Progenitor cell of endocrine pancreas (in vitro differentiated cells): ENCODE data around the gene ATP2A2. TPM values are rescaled to one million over a fixed set of nuclear protein-coding genes. Genes with fewer than 3 reads are reported as not detected.

Experiments used
- DNase-seq: peaks from one replicate; pipeline ENCODE4 v3.0.0; 2021; ENCODE audit warnings: low spot score; ENCODE audit not compliant: unreplicated experiment
- H3K27ac Mint-ChIP-seq: 2 replicates; pipeline ENCODE4 v1.8.0; 2021; ENCODE audit warnings: mild to moderate bottlenecking, moderate library complexity, mixed read lengths
- H3K27me3 Mint-ChIP-seq: 2 replicates; pipeline ENCODE4 v1.8.0; 2021; ENCODE audit warnings: mixed read lengths
- H3K36me3 Mint-ChIP-seq: 2 replicates; pipeline ENCODE4 v1.8.0; 2022; ENCODE audit warnings: mixed read lengths; ENCODE audit not compliant: insufficient read depth
- H3K4me1 Mint-ChIP-seq: 2 replicates; pipeline ENCODE4 v1.8.0; 2021; ENCODE audit warnings: low read depth, mixed read lengths
- H3K4me3 Mint-ChIP-seq: 2 replicates; pipeline ENCODE4 v1.8.0; 2021; ENCODE audit warnings: low read depth, mild to moderate bottlenecking, moderate library complexity, mixed read lengths
- H3K9me3 Mint-ChIP-seq: 2 replicates; pipeline ENCODE4 v1.8.0; 2021; ENCODE audit warnings: low read depth, mixed read lengths
- CTCF ChIP-seq: fragments of 200-600 bp; sonication (generic); IDR thresholded peaks from one replicate; pipeline ENCODE4 v1.5.0; 2021; ENCODE audit warnings: antibody characterized with exemption, mild to moderate bottlenecking; ENCODE audit not compliant: unreplicated experiment
- total RNA-seq: library from RNA; stranded (reverse); gene quantifications from 2 replicates; pipeline ENCODE4 v1.2.1, GENCODE V29; 2021

Gene ATP2A2
- total RNA-seq, 1 donor from 2014 or later = 167 TPM

- Mint-ChIP-seq H3K36me3 (no peaks in the 10 kb centered on the region), H3K27me3 (no peaks in the 10 kb centered on the region), H3K9me3 (no peaks in the 10 kb centered on the region), H3K4me3 (no peak overlapping the region), H3K4me1 (no peaks in the 10 kb centered on the region), H3K27ac (no peak overlapping the region)
- no peak for DNase-seq
- TF ChIP-seq CTCF = no peak
Observed at GRCh38 chr12:110262442-110263388, 18.3 kb upstream of the ATP2A2 start.

GRCh38 chr12:110266381-110266960 is 14.6 kb upstream of the ATP2A2 start:
- Mint-ChIP-seq H3K4me1 (peaks cover 14% of the 10 kb centered on the region), H3K36me3 (peaks cover 2% of the 10 kb centered on the region), H3K27me3 (no peaks in the 10 kb centered on the region), H3K27ac (no peak overlapping the region), H3K4me3 (no peak overlapping the region), H3K9me3 (no peaks in the 10 kb centered on the region)
- TF ChIP-seq CTCF = no peak
- DNase-seq = no peak

- Mint-ChIP-seq H3K4me1 (peaks cover 14% of the 10 kb centered on the region), H3K4me3 (no peak overlapping the region), H3K9me3 (no peaks in the 10 kb centered on the region), H3K27ac (no peak overlapping the region), H3K36me3 (peaks cover 2% of the 10 kb centered on the region), H3K27me3 (no peaks in the 10 kb centered on the region)
- no peak for TF ChIP-seq CTCF
- DNase-seq = no peak
Observed at GRCh38 chr12:110266980-110267620, 13.9 kb upstream of the ATP2A2 start.

GRCh38 chr12:110269622-110270124 is 11.4 kb upstream of the ATP2A2 start:
- no peak for TF ChIP-seq CTCF
- H3K27me3 Mint-ChIP-seq = no peaks in the 10 kb centered on the region
- H3K9me3 Mint-ChIP-seq = no peaks in the 10 kb centered on the region
- peaks cover 2% of the 10 kb centered on the region for H3K36me3 Mint-ChIP-seq
- peak overlapping the region; percentile 59 for H3K27ac Mint-ChIP-seq
- no peak overlapping the region for H3K4me3 Mint-ChIP-seq
- peaks cover 16% of the 10 kb centered on the region for H3K4me1 Mint-ChIP-seq
- no peak for DNase-seq
